ENCODE measurements around the gene TULP3.

Gene TULP3

GRCh38 chr12:2877953-2878732 is 12.5 kb upstream of the TULP3 start:
- peak; percentile 36 for DNase-seq

- no peak for DNase-seq
These were observed 10.8 kb upstream of the TULP3 start for GRCh38 chr12:2879853-2880252.

GRCh38 chr12:2884810-2885209 is 5.9 kb upstream of the TULP3 start:
- no peak for DNase-seq

- DNase-seq = no peak
These were observed 3.8 kb upstream of the TULP3 start for GRCh38 chr12:2886768-2887450.

GRCh38 chr12:2890001-2890387 is 697 bp upstream of the TULP3 start:
- DNase-seq = no peak

- peak; percentile 67 for DNase-seq
These were observed 756 bp downstream of the TULP3 start for GRCh38 chr12:2891240-2892053.

GRCh38 chr12:2892246-2892645 is 1.6 kb downstream of the TULP3 start:
- DNase-seq = peak; percentile 67

GRCh38 chr12:2893007-2893406 is 2.3 kb downstream of the TULP3 start:
- DNase-seq = peak; percentile 88

- DNase-seq = peak; percentile 48
These were observed 4.4 kb downstream of the TULP3 start for GRCh38 chr12:2895051-2895451.

- DNase-seq = peak; percentile 24
These were observed 4.8 kb downstream of the TULP3 start for GRCh38 chr12:2895511-2895910.

- DNase-seq = no peak
These were observed 6.7 kb downstream of the TULP3 start for GRCh38 chr12:2897418-2897817.

GRCh38 chr12:2900642-2901041 is 10.0 kb downstream of the TULP3 start:
- no peak for DNase-seq

GRCh38 chr12:2902272-2902880 is 11.7 kb downstream of the TULP3 start:
- DNase-seq = no peak

- no peak for DNase-seq
These were observed 13.6 kb downstream of the TULP3 start for GRCh38 chr12:2904260-2904659.

GRCh38 chr12:2912216-2912575 is 21.5 kb downstream of the TULP3 start:
- DNase-seq = no peak

GRCh38 chr12:2919249-2919648 is 28.6 kb downstream of the TULP3 start:
- no peak for DNase-seq

GRCh38 chr12:2922329-2922728 is 31.6 kb downstream of the TULP3 start:
- peak; percentile 50 for DNase-seq

GRCh38 chr12:2923057-2923456 is 32.4 kb downstream of the TULP3 start:
- DNase-seq = no peak

- peak; percentile 32 for DNase-seq
These were observed 33.3 kb downstream of the TULP3 start for GRCh38 chr12:2924019-2924418.

- DNase-seq = peak; percentile 17
These were observed 34.8 kb downstream of the TULP3 start for GRCh38 chr12:2925322-2925995.

GRCh38 chr12:2930865-2931264 is 40.2 kb downstream of the TULP3 start:
- no peak for DNase-seq

GRCh38 chr12:2933586-2933985 is 42.9 kb downstream of the TULP3 start:
- DNase-seq = no peak

GRCh38 chr12:2934371-2934770 is 43.7 kb downstream of the TULP3 start:
- DNase-seq = no peak

All from fibroblast of skin of right quadriceps (primary cell).